WTC11 (cell line): Measurements from ENCODE around the gene MEIS2. TPM values are rescaled to one million over a fixed set of nuclear protein-coding genes. Genes with fewer than 3 reads are reported as not detected.

Experiments
- ATAC-seq: fragments of 200-7000 bp; cut with Tn5 transposase; 2 replicates; pipeline ENCODE4 v1.10.0; 2021; ENCODE audit warnings: mild to moderate bottlenecking, moderate library complexity
- CTCF ChIA-PET: fragments of 300-600 bp; sonication (Branson Sonifier 250); formaldehyde crosslinking; loops from one replicate; lab custom pipeline; 2021; ENCODE audit warnings: antibody characterized with exemption; lab: Charles Lee
- POLR2A ChIA-PET: fragments of 350-600 bp; sonication (Branson Sonifier 250); formaldehyde crosslinking; loops from one replicate; lab custom pipeline; 2021; ENCODE audit warnings: antibody characterized with exemption; lab: Charles Lee
- DNase-seq: peaks from one replicate; pipeline ENCODE4 v3.0.0; 2021; ENCODE audit warnings: low spot score
- H3K27ac Mint-ChIP-seq: 2 replicates; pipeline ENCODE4 v1.8.0; 2021; ENCODE audit warnings: mixed read lengths
- H3K27me3 Mint-ChIP-seq: 2 replicates; pipeline ENCODE4 v1.8.0; 2021; ENCODE audit warnings: low read depth, mild to moderate bottlenecking, moderate library complexity, mixed read lengths
- H3K36me3 Mint-ChIP-seq: 2 replicates; pipeline ENCODE4 v1.8.0; 2021; ENCODE audit warnings: mixed read lengths
- H3K4me1 Mint-ChIP-seq: 2 replicates; pipeline ENCODE4 v1.8.0; 2022; ENCODE audit warnings: mixed read lengths
- H3K4me3 Mint-ChIP-seq: 2 replicates; pipeline ENCODE4 v1.8.0; 2021; ENCODE audit warnings: mild to moderate bottlenecking, moderate library complexity, mixed read lengths
- H3K9me3 Mint-ChIP-seq: 2 replicates; pipeline ENCODE4 v1.8.0; 2021; ENCODE audit warnings: mixed read lengths
- CREM ChIP-seq: sonication (generic); formaldehyde crosslinking; IDR thresholded peaks from 2 replicates; pipeline ENCODE4 v1.8.1; 2022; ENCODE audit warnings: mild to moderate bottlenecking, missing genetic modification reagents, moderate library complexity
- GTF2I ChIP-seq: fragments of 250-450 bp; sonication (Bioruptor Pico); conservative IDR thresholded peaks from 2 replicates; pipeline ENCODE4 v1.4.0; 2021; ENCODE audit warnings: mild to moderate bottlenecking
- MXD4 ChIP-seq: fragments of 250-450 bp; sonication (Bioruptor Pico); IDR thresholded peaks from 2 replicates; pipeline ENCODE4 v1.8.0; 2021; ENCODE audit warnings: mild to moderate bottlenecking, moderate library complexity, borderline replicate concordance
- NR2C2 ChIP-seq: sonication (generic); formaldehyde crosslinking; IDR thresholded peaks from 2 replicates; pipeline ENCODE4 v1.8.0; 2022; ENCODE audit warnings: mild to moderate bottlenecking, missing genetic modification reagents
- PRRX2 ChIP-seq: fragments of 250-450 bp; sonication (Bioruptor Pico); IDR thresholded peaks from 2 replicates; pipeline ENCODE4 v1.8.0; 2021; ENCODE audit warnings: mild to moderate bottlenecking
- SMAD3 ChIP-seq: sonication (generic); formaldehyde crosslinking; IDR thresholded peaks from 2 replicates; pipeline ENCODE4 v1.8.0; 2022; ENCODE audit warnings: missing genetic modification reagents, mild to moderate bottlenecking, borderline replicate concordance
- ZNF219 ChIP-seq: sonication (generic); formaldehyde crosslinking; IDR thresholded peaks from 2 replicates; pipeline ENCODE4 v1.8.0; 2023; ENCODE audit warnings: missing genetic modification reagents, mild to moderate bottlenecking, borderline replicate concordance
- ZNF416 ChIP-seq: fragments of 250-450 bp; sonication (Bioruptor Pico); IDR thresholded peaks from 2 replicates; pipeline ENCODE4 v1.9.0; 2021; ENCODE audit warnings: mild to moderate bottlenecking, inconsistent platforms
- total RNA-seq: library from RNA; stranded (reverse); gene quantifications from 3 replicates; pipeline ENCODE4 v1.2.3, GENCODE V29; 2021
- TF ChIP-seq, protein P1 (sequence below): fragments of 250-450 bp; sonication (Bioruptor Pico); IDR thresholded peaks from 2 replicates; pipeline ENCODE4 v1.9.0; 2021; ENCODE audit warnings: mild to moderate bottlenecking
- TF ChIP-seq, protein P2 (sequence below): sonication (generic); formaldehyde crosslinking; IDR thresholded peaks from 2 replicates; pipeline ENCODE4 v1.8.1; 2023; ENCODE audit warnings: mild to moderate bottlenecking, missing genetic modification reagents, moderate library complexity
- TF ChIP-seq, protein P3 (sequence below): sonication (generic); formaldehyde crosslinking; IDR thresholded peaks from 2 replicates; pipeline ENCODE4 v1.8.1; 2023; ENCODE audit warnings: mild to moderate bottlenecking, missing genetic modification reagents
- TF ChIP-seq, protein P4 (sequence below): sonication (generic); formaldehyde crosslinking; IDR thresholded peaks from 2 replicates; pipeline ENCODE4 v1.8.0; 2023; ENCODE audit warnings: missing genetic modification reagents
- TF ChIP-seq, protein P5 (sequence below): sonication (generic); formaldehyde crosslinking; IDR thresholded peaks from 2 replicates; pipeline ENCODE4 v1.8.0; 2022; ENCODE audit warnings: mild to moderate bottlenecking, missing genetic modification reagents
- TF ChIP-seq, protein P6 (sequence below): sonication (generic); formaldehyde crosslinking; IDR thresholded peaks from 2 replicates; pipeline ENCODE4 v1.8.1; 2023; ENCODE audit warnings: mild to moderate bottlenecking, missing genetic modification reagents, borderline replicate concordance
- TF ChIP-seq, protein P7 (sequence below): sonication (generic); formaldehyde crosslinking; IDR thresholded peaks from 2 replicates; pipeline ENCODE4 v1.8.1; 2022; ENCODE audit warnings: low read depth, missing genetic modification reagents, borderline replicate concordance

The MEIS2 gene
- total RNA-seq, 1 experiment from 2014 or later, result 0.57 TPM

DNA sequence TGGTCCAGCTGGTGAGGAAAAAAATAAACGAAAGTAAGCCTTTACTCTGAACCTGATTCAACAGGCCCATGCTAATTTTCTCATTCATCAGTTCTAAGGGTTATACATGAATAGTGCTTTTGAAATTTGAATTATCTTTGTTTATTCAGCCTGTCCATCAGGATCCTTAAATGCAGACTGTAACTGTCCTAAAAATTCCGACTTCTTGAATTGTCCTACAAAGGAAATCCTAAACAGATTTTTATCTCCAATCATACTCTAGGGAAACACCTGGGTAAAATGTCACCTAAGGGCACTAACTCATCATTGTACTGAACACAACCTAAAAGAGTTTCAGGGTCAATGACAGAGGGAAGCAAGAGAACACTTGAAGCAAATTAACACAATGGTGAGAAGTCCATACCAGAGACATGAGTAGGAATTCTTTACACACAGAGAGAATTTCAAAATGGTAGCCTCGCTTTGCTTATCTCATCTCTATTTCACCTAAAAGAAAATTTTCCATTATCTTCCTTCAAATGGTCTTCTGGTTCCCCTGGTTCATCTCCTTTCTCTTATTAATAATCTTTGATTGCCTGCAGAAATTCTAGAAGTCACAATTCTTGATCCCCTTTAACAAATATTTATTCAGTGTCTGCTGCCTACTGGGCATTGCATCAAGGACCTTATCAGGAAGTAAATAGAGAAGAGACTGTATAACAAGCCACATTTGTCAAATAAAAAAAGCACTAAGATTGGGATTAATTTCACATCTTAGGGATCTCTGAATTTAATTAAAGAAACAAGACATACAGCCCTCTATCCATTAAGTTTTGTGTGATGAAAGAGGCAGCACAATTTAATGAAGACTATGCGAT lies 182.7 kb downstream of the MEIS2 start:
- no peak overlapping the region for H3K4me3 Mint-ChIP-seq
- CTCF ChIA-PET, result no interaction called here
- no peak for DNase-seq
- no peak for TF ChIP-seq CREM (CRISPR knock-in tag)
- TF ChIP-seq MXD4, result no peak
- TF ChIP-seq, protein P1, sequence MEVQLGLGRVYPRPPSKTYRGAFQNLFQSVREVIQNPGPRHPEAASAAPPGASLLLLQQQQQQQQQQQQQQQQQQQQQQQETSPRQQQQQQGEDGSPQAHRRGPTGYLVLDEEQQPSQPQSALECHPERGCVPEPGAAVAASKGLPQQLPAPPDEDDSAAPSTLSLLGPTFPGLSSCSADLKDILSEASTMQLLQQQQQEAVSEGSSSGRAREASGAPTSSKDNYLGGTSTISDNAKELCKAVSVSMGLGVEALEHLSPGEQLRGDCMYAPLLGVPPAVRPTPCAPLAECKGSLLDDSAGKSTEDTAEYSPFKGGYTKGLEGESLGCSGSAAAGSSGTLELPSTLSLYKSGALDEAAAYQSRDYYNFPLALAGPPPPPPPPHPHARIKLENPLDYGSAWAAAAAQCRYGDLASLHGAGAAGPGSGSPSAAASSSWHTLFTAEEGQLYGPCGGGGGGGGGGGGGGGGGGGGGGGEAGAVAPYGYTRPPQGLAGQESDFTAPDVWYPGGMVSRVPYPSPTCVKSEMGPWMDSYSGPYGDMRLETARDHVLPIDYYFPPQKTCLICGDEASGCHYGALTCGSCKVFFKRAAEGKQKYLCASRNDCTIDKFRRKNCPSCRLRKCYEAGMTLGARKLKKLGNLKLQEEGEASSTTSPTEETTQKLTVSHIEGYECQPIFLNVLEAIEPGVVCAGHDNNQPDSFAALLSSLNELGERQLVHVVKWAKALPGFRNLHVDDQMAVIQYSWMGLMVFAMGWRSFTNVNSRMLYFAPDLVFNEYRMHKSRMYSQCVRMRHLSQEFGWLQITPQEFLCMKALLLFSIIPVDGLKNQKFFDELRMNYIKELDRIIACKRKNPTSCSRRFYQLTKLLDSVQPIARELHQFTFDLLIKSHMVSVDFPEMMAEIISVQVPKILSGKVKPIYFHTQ (CRISPR knock-in tag), result no peak
- TF ChIP-seq GTF2I (CRISPR knock-in tag), result no peak
- TF ChIP-seq, protein P2, sequence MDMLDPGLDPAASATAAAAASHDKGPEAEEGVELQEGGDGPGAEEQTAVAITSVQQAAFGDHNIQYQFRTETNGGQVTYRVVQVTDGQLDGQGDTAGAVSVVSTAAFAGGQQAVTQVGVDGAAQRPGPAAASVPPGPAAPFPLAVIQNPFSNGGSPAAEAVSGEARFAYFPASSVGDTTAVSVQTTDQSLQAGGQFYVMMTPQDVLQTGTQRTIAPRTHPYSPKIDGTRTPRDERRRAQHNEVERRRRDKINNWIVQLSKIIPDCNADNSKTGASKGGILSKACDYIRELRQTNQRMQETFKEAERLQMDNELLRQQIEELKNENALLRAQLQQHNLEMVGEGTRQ, result no peak
- TF ChIP-seq, protein P3, sequence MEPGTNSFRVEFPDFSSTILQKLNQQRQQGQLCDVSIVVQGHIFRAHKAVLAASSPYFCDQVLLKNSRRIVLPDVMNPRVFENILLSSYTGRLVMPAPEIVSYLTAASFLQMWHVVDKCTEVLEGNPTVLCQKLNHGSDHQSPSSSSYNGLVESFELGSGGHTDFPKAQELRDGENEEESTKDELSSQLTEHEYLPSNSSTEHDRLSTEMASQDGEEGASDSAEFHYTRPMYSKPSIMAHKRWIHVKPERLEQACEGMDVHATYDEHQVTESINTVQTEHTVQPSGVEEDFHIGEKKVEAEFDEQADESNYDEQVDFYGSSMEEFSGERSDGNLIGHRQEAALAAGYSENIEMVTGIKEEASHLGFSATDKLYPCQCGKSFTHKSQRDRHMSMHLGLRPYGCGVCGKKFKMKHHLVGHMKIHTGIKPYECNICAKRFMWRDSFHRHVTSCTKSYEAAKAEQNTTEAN (CRISPR knock-in tag), result no peak
- TF ChIP-seq NR2C2 (CRISPR knock-in tag), result no peak
- no peak for TF ChIP-seq SMAD3
- no peak for TF ChIP-seq PRRX2
- TF ChIP-seq, protein P4, sequence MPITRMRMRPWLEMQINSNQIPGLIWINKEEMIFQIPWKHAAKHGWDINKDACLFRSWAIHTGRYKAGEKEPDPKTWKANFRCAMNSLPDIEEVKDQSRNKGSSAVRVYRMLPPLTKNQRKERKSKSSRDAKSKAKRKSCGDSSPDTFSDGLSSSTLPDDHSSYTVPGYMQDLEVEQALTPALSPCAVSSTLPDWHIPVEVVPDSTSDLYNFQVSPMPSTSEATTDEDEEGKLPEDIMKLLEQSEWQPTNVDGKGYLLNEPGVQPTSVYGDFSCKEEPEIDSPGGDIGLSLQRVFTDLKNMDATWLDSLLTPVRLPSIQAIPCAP (CRISPR knock-in tag), result no peak
- TF ChIP-seq, protein P5, sequence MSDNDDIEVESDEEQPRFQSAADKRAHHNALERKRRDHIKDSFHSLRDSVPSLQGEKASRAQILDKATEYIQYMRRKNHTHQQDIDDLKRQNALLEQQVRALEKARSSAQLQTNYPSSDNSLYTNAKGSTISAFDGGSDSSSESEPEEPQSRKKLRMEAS (CRISPR knock-in tag), result no peak
- no peak for TF ChIP-seq ZNF219 (CRISPR knock-in tag)
- TF ChIP-seq ZNF416, result no peak
- TF ChIP-seq, protein P6, sequence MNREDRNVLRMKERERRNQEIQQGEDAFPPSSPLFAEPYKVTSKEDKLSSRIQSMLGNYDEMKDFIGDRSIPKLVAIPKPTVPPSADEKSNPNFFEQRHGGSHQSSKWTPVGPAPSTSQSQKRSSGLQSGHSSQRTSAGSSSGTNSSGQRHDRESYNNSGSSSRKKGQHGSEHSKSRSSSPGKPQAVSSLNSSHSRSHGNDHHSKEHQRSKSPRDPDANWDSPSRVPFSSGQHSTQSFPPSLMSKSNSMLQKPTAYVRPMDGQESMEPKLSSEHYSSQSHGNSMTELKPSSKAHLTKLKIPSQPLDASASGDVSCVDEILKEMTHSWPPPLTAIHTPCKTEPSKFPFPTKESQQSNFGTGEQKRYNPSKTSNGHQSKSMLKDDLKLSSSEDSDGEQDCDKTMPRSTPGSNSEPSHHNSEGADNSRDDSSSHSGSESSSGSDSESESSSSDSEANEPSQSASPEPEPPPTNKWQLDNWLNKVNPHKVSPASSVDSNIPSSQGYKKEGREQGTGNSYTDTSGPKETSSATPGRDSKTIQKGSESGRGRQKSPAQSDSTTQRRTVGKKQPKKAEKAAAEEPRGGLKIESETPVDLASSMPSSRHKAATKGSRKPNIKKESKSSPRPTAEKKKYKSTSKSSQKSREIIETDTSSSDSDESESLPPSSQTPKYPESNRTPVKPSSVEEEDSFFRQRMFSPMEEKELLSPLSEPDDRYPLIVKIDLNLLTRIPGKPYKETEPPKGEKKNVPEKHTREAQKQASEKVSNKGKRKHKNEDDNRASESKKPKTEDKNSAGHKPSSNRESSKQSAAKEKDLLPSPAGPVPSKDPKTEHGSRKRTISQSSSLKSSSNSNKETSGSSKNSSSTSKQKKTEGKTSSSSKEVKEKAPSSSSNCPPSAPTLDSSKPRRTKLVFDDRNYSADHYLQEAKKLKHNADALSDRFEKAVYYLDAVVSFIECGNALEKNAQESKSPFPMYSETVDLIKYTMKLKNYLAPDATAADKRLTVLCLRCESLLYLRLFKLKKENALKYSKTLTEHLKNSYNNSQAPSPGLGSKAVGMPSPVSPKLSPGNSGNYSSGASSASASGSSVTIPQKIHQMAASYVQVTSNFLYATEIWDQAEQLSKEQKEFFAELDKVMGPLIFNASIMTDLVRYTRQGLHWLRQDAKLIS, result no peak
- TF ChIP-seq, protein P7, sequence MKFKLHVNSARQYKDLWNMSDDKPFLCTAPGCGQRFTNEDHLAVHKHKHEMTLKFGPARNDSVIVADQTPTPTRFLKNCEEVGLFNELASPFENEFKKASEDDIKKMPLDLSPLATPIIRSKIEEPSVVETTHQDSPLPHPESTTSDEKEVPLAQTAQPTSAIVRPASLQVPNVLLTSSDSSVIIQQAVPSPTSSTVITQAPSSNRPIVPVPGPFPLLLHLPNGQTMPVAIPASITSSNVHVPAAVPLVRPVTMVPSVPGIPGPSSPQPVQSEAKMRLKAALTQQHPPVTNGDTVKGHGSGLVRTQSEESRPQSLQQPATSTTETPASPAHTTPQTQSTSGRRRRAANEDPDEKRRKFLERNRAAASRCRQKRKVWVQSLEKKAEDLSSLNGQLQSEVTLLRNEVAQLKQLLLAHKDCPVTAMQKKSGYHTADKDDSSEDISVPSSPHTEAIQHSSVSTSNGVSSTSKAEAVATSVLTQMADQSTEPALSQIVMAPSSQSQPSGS (CRISPR knock-in tag), result no peak
- H3K27ac Mint-ChIP-seq, result no peak overlapping the region
- POLR2A ChIA-PET, result no interaction called here
- 0 out of 2 replicates have a peak, but pooled peaks cover 4% of the 10 kb centered on the region for H3K27me3 Mint-ChIP-seq
- H3K9me3 Mint-ChIP-seq, result no peaks in the 10 kb centered on the region
- no peak for ATAC-seq
- H3K4me1 Mint-ChIP-seq, result peaks cover 17% of the 10 kb centered on the region
- no peaks in the 10 kb centered on the region for H3K36me3 Mint-ChIP-seq
